Measurements from ENCODE around the gene HOMER2. TPM values are rescaled to one million over a fixed set of nuclear protein-coding genes. Genes with fewer than 3 reads are reported as not detected.

Gene HOMER2
- total and polyA plus RNA-seq, 8 donors: 2.9 to 144 (median 70.7) TPM

DNA sequence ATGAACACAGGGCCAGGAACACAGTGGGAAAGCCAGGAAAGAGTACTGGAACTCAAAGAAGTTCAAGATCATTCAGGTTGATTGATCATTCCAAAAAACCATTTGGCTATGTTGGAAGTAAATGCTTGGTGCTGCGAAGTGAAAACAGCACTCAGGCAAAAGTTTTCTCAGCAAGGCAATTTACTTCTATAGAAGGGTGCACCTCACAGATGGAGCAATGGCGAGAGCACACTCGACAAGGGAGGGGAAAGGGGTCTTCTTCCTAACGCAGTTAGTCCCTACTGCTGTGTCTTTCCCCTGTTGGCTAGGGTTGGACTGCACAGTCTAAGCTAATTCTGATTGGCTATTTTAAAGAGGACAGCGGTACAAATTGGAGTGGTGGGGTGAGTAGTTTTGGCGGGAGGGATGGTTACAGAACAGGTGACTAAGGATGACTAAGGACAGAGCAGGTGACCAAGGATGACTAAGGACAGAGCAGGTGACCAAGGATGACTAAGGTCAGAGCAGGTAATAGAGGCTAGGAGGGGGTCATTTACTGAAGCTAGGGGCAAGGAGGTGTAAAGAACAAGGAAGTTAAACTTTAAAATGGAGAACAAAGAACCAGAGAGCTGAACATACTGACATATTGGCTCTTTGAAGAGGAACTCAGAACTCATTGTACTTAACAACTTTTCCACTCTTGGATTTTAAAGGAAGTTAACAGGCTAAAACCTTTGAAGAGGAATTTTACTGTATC is 43.3 kb downstream of the HOMER2 start:
- DNase-seq: no peak
- peaks cover 0 to 5% (median 0%) of the 10 kb centered on the region in 4 donors for H3K36me3 ChIP-seq
- H3K9me3 ChIP-seq: peaks cover 6 to 23% (median 11%) of the 10 kb centered on the region in 4 donors
- peaks cover 0 to 13% (median 0%) of the 10 kb centered on the region in 4 donors for H3K4me1 ChIP-seq
- H3K27me3 ChIP-seq: no peaks in the 10 kb centered on the region
- intact Hi-C loops (cut with DNase I; ENCODE audit: low total_unique reads): no loop called here
- no peak overlapping the region for H3K4me3 ChIP-seq
- H3K27ac ChIP-seq: no peak overlapping the region
- TF ChIP-seq, protein P1, sequence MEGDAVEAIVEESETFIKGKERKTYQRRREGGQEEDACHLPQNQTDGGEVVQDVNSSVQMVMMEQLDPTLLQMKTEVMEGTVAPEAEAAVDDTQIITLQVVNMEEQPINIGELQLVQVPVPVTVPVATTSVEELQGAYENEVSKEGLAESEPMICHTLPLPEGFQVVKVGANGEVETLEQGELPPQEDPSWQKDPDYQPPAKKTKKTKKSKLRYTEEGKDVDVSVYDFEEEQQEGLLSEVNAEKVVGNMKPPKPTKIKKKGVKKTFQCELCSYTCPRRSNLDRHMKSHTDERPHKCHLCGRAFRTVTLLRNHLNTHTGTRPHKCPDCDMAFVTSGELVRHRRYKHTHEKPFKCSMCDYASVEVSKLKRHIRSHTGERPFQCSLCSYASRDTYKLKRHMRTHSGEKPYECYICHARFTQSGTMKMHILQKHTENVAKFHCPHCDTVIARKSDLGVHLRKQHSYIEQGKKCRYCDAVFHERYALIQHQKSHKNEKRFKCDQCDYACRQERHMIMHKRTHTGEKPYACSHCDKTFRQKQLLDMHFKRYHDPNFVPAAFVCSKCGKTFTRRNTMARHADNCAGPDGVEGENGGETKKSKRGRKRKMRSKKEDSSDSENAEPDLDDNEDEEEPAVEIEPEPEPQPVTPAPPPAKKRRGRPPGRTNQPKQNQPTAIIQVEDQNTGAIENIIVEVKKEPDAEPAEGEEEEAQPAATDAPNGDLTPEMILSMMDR (IDR thresholded peaks at IDR 0.05): no peak
- 92 to 97% (median 95%) methylated on average over 6 of the region's 6 CpGs for WGBS, 5 donors

GRCh38 chr15:82907350-82907749 is 45.2 kb downstream of the HOMER2 start:
- Histone ChIP-seq H3K27me3 (no peaks in the 10 kb centered on the region), H3K36me3 (peaks cover 0 to 5% (median 0%) of the 10 kb centered on the region in 4 donors), H3K9me3 (peaks cover 6 to 23% (median 11%) of the 10 kb centered on the region in 4 donors), H3K4me3 (no peak overlapping the region), H3K4me1 (peaks cover 0 to 14% (median 0%) of the 10 kb centered on the region in 4 donors), H3K27ac (no peak overlapping the region)
- 91 to 100% (median 100%) methylated on average over 1 of the region's 1 CpG for whole genome bisulfite sequencing, 5 donors
- TF ChIP-seq POLR2A (IDR thresholded peaks at IDR 0.05) (no peak), POLR2AphosphoS5 (IDR thresholded peaks at IDR 0.05) (no peak), EP300 (IDR thresholded peaks at IDR 0.05) (no peak)
- TF ChIP-seq, protein P1 (IDR thresholded peaks at IDR 0.05): no peak
- intact Hi-C loops (cut with DNase I; ENCODE audit: low total_unique reads): no loop called here
- DNase-seq: no peak

DNA sequence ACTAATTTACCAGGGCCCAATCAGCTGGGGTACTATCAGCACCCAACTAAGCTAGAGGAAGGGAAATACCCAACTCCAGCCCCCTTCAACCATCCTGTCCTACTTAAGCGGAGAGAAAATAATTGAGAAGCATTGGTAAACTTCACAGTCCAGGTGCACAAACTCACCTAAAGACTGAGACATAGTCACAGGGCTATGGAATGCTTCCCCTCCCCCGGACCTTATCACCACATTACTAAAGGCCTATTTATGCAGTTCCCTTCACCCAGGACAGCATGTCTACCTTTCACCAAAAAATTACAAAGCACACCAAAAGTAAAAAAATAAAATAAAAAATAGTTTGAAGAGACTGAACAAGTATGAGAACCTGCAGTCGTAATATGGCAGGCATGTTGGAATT is 47.9 kb downstream of the HOMER2 start:
- H3K9me3 ChIP-seq: peaks cover 6 to 20% (median 10%) of the 10 kb centered on the region in 4 donors
- no peak overlapping the region for H3K4me3 ChIP-seq
- WGBS, 5 donors: 56 to 74% (median 65%) methylated on average over 3 of the region's 3 CpGs
- peaks cover 0 to 5% (median 0%) of the 10 kb centered on the region in 4 donors for H3K36me3 ChIP-seq
- no peaks in the 10 kb centered on the region for H3K27me3 ChIP-seq
- H3K4me1 ChIP-seq: peaks cover 0 to 10% (median 8%) of the 10 kb centered on the region in 4 donors
- intact Hi-C loops (cut with DNase I; ENCODE audit: low total_unique reads): no loop called here
- no peak overlapping the region for H3K27ac ChIP-seq
- TF ChIP-seq, protein P1 (IDR thresholded peaks at IDR 0.05): no peak
- no peak for TF ChIP-seq POLR2A (IDR thresholded peaks at IDR 0.05)
- no peak for TF ChIP-seq POLR2AphosphoS5 (IDR thresholded peaks at IDR 0.05)
- no peak for TF ChIP-seq EP300 (IDR thresholded peaks at IDR 0.05)
- no peak for DNase-seq

DNA sequence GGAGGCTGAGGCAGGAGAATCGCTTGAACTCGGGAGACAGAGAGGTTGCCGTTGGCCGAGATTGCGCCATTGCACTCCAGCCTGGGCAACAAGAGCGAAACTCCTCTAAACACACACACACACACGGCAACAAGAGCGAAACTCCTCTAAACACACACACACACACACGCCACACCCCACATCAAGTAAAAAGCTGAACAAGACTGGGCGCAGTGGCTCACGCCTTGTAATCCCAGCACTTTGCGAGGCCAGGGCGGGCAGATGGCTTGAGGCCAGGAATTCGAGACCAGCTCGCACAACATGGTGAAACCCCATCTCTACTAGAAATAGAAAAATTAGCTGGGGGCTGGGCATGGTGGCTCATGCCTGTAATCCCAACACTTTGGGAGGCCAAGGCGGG is 49.0 kb downstream of the HOMER2 start:
- TF ChIP-seq, protein P1 (IDR thresholded peaks at IDR 0.05): no peak
- TF ChIP-seq EP300 (IDR thresholded peaks at IDR 0.05): no peak
- TF ChIP-seq POLR2AphosphoS5 (IDR thresholded peaks at IDR 0.05): no peak
- no peak for TF ChIP-seq POLR2A (IDR thresholded peaks at IDR 0.05)
- Histone ChIP-seq H3K27ac (no peak overlapping the region), H3K36me3 (peaks cover 0 to 2% (median 0%) of the 10 kb centered on the region in 4 donors), H3K4me1 (peaks cover 0 to 15% (median 9%) of the 10 kb centered on the region in 4 donors), H3K27me3 (no peaks in the 10 kb centered on the region), H3K9me3 (peaks cover 0 to 10% (median 2%) of the 10 kb centered on the region in 4 donors), H3K4me3 (no peak overlapping the region)
- DNase-seq: no peak
- intact Hi-C loops (cut with DNase I; ENCODE audit: low total_unique reads): no loop called here
- 93 to 98% (median 97%) methylated on average over 16 of the region's 16 CpGs for WGBS, 5 donors

Data from stomach (tissue), 9 donors.